ENCODE data around the gene AQP6.

DNA sequence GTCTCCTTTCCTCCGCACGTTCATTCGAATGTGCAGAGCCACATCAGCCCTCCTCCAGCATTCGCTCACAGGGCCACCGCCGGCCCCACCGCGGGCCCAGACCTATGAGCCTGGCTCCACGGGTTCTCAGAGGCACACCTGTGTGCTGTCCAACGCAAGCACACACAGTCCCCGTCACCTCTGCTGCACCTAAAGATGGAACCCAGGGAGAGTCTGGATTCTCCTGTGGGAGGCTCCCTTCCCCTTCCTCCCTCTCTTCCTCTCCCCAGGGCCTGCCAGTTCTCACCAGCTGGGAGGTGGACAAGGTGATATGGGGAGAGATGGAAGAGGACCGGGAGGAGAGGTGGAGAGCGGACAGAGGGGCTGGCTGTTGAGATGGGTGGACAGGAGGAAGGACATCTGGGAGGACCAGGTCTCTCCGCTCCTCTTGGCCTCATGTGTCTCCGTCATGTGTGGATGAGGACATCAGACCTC lies 4.9 kb upstream of the AQP6 start:
- TF ChIP-seq, protein P1, sequence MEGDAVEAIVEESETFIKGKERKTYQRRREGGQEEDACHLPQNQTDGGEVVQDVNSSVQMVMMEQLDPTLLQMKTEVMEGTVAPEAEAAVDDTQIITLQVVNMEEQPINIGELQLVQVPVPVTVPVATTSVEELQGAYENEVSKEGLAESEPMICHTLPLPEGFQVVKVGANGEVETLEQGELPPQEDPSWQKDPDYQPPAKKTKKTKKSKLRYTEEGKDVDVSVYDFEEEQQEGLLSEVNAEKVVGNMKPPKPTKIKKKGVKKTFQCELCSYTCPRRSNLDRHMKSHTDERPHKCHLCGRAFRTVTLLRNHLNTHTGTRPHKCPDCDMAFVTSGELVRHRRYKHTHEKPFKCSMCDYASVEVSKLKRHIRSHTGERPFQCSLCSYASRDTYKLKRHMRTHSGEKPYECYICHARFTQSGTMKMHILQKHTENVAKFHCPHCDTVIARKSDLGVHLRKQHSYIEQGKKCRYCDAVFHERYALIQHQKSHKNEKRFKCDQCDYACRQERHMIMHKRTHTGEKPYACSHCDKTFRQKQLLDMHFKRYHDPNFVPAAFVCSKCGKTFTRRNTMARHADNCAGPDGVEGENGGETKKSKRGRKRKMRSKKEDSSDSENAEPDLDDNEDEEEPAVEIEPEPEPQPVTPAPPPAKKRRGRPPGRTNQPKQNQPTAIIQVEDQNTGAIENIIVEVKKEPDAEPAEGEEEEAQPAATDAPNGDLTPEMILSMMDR (IDR thresholded peaks at IDR 0.05; ENCODE audit: low read depth, low read length) = no peak
- no peak for TF ChIP-seq POLR2A (IDR thresholded peaks at IDR 0.05; ENCODE audit: extremely low read depth, insufficient read length)

Measured in NB4 (cell line).